GM19455 (cell line): ENCODE results near the gene OR9G4.

ENCODE experiments used
- ATAC-seq: cut with Tn5 transposase; IDR thresholded peaks from one replicate; pipeline ENCODE4 v1.9.1; 2021; ENCODE audit not compliant: unreplicated experiment

Gene OR9G4

GRCh38 chr11:56748597-56748996 is at the start of gene OR9G4:
Gene OR9G4 (minus strand): TSS chr11:56748697. CDS start chr11:56743766, 4,931 bp downstream.
- no peak for ATAC-seq

DNA sequence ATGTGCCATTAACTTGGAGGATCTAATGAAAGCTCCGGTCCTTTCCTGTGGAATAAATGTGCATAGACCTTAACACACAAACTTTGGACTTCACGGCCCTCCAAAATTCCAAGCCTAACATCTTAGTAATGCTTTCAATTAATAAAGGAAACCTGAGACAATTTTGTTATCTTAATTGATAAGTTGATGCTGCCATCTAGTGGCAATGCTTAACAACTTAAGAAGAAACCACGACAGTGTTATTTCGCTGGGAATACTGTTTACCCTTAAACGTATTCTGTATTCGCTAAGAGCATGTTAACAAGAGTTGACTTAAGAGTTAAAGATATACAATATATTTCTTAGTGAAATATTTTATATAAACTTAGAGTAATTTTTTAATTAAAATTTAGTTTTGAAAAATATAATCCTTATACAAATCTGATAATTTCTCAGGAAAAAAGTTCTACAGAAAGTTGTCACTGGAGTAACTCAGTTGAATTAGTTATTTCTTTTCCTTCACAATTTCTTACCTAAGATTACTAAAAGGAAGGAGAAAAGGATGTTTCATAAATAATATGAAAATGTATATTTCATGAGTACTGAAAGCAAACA is 35.0 kb upstream of the OR9G4 start:
- ATAC-seq: no peak

- no peak for ATAC-seq
These were observed 33.8 kb upstream of the OR9G4 start for GRCh38 chr11:56782167-56782847.

GRCh38 chr11:56776809-56777208 is 28.3 kb upstream of the OR9G4 start:
- no peak for ATAC-seq

DNA sequence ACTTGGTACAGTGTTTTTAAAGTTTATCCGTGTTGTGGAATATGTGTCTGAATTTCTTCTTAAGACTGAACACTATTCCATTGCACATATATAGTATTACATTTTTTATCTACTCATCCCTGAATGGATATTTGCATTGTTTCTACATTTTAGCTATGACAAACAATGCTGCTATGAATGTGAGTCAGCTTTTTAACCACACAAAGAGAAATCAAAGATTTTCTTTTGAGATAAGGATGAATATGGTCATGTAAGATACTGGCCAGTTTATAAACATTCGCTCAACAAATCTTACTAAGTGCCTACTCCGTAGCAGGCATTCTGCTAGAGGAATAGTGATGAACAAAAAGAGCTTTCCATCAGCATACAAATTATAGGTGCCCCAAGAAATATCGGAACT is 16.5 kb upstream of the OR9G4 start:
- no peak for ATAC-seq

DNA sequence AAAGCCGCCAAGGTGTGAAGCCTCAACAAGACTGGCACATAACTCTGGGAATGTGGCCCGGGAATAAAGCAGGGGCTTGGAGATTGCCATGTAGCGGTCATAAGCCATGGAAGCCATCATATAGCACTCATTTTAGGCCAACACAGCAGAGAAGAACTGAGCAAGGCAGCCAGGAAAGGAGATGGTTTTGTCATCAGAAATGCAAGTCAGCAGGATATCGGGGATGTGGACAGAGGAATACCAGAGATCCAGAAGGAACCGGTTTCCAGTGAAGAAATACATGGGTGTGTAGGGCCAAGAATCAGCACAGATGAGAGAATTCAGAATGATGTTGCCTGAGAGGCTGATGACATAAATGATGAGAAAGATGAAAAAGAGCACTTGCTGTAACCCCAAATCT is 3.0 kb upstream of the OR9G4 start:
- no peak for ATAC-seq

GRCh38 chr11:56750190-56750589 is 1.7 kb upstream of the OR9G4 start:
- no peak for ATAC-seq

DNA sequence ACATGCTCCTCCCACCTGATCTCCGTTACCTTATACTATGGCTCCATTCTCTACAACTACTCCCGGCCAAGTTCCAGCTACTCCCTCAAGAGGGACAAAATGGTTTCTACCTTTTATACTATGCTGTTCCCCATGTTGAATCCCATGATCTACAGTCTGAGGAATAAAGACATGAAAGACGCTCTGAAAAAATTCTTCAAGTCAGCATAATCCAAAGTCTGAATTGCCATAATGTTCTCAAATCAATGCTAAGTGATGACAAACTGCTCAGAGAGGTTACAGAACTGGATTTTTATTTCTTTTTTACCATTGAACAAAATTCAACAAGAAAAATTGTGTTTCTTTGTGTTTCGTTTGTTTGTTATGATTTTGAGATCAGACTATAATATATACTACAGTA is 7.6 kb downstream of the OR9G4 start:
- ATAC-seq: no peak

GRCh38 chr11:56740107-56740506 is 8.4 kb downstream of the OR9G4 start:
- no peak for ATAC-seq

GRCh38 chr11:56720513-56720912 is 28.0 kb downstream of the OR9G4 start:
- ATAC-seq: no peak

- ATAC-seq: no peak
These were observed 32.1 kb downstream of the OR9G4 start for GRCh38 chr11:56716379-56716854.

GRCh38 chr11:56714206-56714605 is 34.3 kb downstream of the OR9G4 start:
- ATAC-seq: no peak

DNA sequence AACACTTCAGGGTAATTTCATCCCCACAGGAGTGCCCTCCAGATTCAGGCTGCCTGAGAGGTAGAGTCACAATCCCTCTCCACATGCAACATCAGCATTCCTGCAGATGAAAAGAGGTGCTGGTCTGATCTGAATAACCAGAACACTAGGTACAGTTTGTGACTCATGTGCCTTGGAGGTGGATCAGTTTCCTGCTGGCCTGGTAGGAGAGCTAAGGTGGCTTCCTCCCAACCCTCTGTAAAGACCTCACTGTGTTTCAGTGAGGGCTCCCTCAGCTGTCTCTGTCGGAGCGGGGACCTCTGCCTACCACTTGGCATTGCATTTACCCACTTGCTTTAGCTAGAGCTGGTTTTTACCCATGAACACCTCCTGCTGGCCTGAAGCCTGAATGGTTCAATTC is 42.0 kb downstream of the OR9G4 start:
- no peak for ATAC-seq

DNA sequence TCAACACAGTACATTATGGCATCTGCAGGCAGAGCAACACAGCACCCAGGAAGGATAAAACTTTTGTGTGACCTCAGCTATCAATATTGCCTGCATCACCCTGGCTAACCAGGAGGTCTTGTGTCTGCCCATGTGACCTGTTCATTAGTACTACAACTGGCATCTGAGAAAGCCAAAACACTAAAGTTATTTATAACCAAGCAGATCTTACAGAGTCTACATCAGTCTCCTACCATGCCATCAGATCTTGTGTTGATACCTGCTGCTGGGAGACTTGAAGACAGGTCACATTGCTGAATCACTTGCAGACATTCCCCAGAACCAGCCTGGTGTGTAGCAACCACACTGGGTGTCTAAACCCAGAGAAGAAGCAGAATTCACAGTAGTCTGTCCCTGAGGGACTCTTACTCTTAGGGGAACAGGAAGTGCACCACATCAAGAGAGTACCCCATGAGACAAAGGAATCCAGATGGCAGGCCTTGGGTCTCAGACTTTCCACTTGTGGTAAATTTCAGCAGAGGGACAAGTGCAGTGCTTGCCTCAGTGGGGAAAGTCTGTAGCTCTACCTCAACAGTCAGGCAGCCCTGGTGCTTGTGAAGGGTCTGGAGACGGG is 42.6 kb downstream of the OR9G4 start:
- ATAC-seq: no peak

GRCh38 chr11:56700914-56701485 is 47.5 kb downstream of the OR9G4 start:
- ATAC-seq: no peak

DNA sequence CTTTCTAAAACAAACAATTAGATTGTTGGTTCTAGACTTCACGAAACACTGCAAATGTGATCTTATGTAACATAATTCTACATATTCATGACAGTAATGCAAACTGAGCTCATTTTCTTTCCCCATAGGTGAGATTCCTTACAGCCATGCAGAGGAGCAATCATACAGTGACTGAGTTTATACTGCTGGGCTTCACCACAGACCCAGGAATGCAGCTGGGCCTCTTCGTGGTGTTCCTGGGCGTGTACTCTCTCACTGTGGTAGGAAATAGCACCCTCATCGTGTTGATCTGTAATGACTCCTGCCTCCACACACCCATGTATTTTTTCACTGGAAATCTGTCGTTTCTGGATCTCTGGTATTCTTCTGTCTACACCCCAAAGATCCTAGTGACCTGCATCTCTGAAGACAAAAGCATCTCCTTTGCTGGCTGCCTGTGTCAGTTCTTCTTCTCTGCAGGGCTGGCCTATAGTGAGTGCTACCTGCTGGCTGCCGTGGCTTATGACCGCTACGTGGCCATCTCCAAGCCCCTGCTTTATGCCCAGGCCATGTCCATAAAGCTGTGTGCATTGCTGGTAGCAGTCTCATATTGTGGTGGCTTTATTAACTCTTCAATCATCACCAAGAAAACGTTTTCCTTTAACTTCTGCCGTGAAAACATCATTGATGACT is 48.1 kb downstream of the OR9G4 start:
- ATAC-seq: no peak

GRCh38 chr11:56698795-56699194 is 49.7 kb downstream of the OR9G4 start, which contains the start of gene OR9G1:
Gene OR9G1 (plus strand): TSS chr11:56699095. CDS start chr11:56700388, 1,293 bp downstream.
- no peak for ATAC-seq

GRCh38 chr11:56693428-56693827 is 55.1 kb downstream of the OR9G4 start:
- no peak for ATAC-seq
